Ovary (tissue), 3 donors: ENCODE measurements around the gene ATP4B.

Source experiments
- CTCF ChIP-seq, 3 donors: fragments of 450-650 bp in 2 of 3; fragments of 200-600 bp in 1 of 3; IDR thresholded peaks; one replicate each; pipeline versions ENCODE4 v1.5.1 to v1.8.0; 2016 to 2022; ENCODE audit warnings: antibody characterized with exemption in 3 of 3, mild to moderate bottlenecking in 1 of 3
- EP300 ChIP-seq: sonication (generic); formaldehyde crosslinking; IDR thresholded peaks from one replicate; pipeline ENCODE4 v1.6.1; 2017; ENCODE audit warnings: antibody characterized with exemption
- donor health status: DM: no; HTN: no; CAD: no.

- TF ChIP-seq CTCF (IDR thresholded peaks at IDR 0.05) = no peak
- no peak for TF ChIP-seq EP300
Observed at GRCh38 chr13:113623491-113624234, 34.3 kb downstream of the ATP4B start.
